Measurements from ENCODE around the gene FAM50B. TPM values are rescaled to one million over a fixed set of nuclear protein-coding genes. Genes with fewer than 3 reads are reported as not detected.

Gene FAM50B
- total RNA-seq, 1 experiment from 2014 or later, result 14.3 TPM

DNA sequence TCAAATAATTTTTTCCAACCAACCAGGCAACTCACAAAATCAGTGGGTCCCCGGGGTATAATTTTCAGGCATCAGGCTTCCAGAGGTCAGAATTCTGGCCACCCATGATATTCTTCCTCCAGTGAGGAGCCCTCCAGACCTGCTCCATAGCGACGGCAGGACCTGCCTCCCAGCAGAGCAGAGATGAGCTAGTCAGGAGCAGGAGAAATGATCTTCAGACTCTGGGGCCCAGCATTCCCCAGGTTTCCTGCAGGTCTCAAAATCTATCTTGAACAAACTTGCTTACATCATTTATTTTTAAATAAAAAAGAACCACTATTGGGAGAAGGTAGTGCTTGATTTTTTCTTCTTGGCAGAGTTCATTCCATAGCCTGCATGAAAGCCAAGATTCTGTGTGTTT lies 44.7 kb downstream of the FAM50B start:
- CTCF ChIA-PET, result no interaction called here
- no peak overlapping the region for H2AFZ ChIP-seq
- BruUV-seq (replicated peaks), result no TSS peak
- POLR2A ChIA-PET (ENCODE audit: unreplicated experiment), result interaction anchor here (0.8 kb wide), 1 partner anchor 32 kb away, joined by 4 read pairs; no protein-coding TSS in a partner anchor
- H3K9me2 ChIP-seq (ENCODE audit: insufficient read depth), result no peaks in the 10 kb centered on the region
- no peaks in the 10 kb centered on the region for H3K79me2 ChIP-seq (ENCODE audit: low read depth)
- no peaks in the 10 kb centered on the region for H3K9me3 ChIP-seq (ENCODE audit: insufficient read depth, low read depth)
- no peak overlapping the region for H3K4me3 ChIP-seq
- peaks cover under 1% of the 10 kb centered on the region; the same call in 1 of the 2 replicates for H3F3A ChIP-seq (ENCODE audit: insufficient read depth, low read depth)
- intact Hi-C loops (cut with micrococcal nuclease; ENCODE audit: unreplicated experiment), result no loop called here
- H4K20me1 ChIP-seq (ENCODE audit: insufficient read depth), result no peaks in the 10 kb centered on the region
- no peaks in the 10 kb centered on the region for H3K27me3 ChIP-seq (ENCODE audit: insufficient read depth, low read depth)
- no peak overlapping the region for H3K27ac ChIP-seq
- no peaks in the 10 kb centered on the region for H3K36me3 ChIP-seq (ENCODE audit: low read depth)
- TF ChIP-seq EZH2 (IDR thresholded peaks at IDR 0.05; ENCODE audit: low read depth) (no peak), CTCF (conservative IDR thresholded peaks at IDR 0.05) (no peak)
- DNase-seq, result no peak
- H3K4me2 ChIP-seq, result no peak overlapping the region
- peaks cover 8% of the 10 kb centered on the region for H3K4me1 ChIP-seq (replicated peaks; ENCODE audit: insufficient read depth)

GRCh38 chr6:3894590-3895311 lies 45.6 kb downstream of the FAM50B start:
- ChIA-PET CTCF (interaction anchor here (0.6 kb wide), 1 partner anchor 13 kb away, joined by 3 read pairs; no protein-coding TSS in a partner anchor), POLR2A (ENCODE audit: unreplicated experiment) (interaction anchor here (0.8 kb wide), 1 partner anchor 33 kb away, joined by 4 read pairs; no protein-coding TSS in a partner anchor)
- no peak for DNase-seq
- H3K4me1 ChIP-seq (replicated peaks; ENCODE audit: insufficient read depth), result peaks cover under 1% of the 10 kb centered on the region; the same call in 1 of the 2 replicates
- H3K79me2 ChIP-seq (ENCODE audit: low read depth), result no peaks in the 10 kb centered on the region
- no TSS peak for BruUV-seq (replicated peaks)
- H3K9me3 ChIP-seq (ENCODE audit: insufficient read depth, low read depth), result no peaks in the 10 kb centered on the region
- TF ChIP-seq CTCF (conservative IDR thresholded peaks at IDR 0.05) (no peak), EZH2 (IDR thresholded peaks at IDR 0.05; ENCODE audit: low read depth) (no peak)
- H3K4me3 ChIP-seq, result no peak overlapping the region
- no peaks in the 10 kb centered on the region for H3K36me3 ChIP-seq (ENCODE audit: low read depth)
- H4K20me1 ChIP-seq (ENCODE audit: insufficient read depth), result no peaks in the 10 kb centered on the region
- no peaks in the 10 kb centered on the region for H3F3A ChIP-seq (ENCODE audit: insufficient read depth, low read depth)
- H3K4me2 ChIP-seq, result no peak overlapping the region
- no peak overlapping the region for H3K27ac ChIP-seq
- no peaks in the 10 kb centered on the region for H3K27me3 ChIP-seq (ENCODE audit: insufficient read depth, low read depth)
- no peak overlapping the region for H2AFZ ChIP-seq
- intact Hi-C loops (cut with micrococcal nuclease; ENCODE audit: unreplicated experiment), result no loop called here
- H3K9me2 ChIP-seq (ENCODE audit: insufficient read depth), result no peaks in the 10 kb centered on the region

DNA sequence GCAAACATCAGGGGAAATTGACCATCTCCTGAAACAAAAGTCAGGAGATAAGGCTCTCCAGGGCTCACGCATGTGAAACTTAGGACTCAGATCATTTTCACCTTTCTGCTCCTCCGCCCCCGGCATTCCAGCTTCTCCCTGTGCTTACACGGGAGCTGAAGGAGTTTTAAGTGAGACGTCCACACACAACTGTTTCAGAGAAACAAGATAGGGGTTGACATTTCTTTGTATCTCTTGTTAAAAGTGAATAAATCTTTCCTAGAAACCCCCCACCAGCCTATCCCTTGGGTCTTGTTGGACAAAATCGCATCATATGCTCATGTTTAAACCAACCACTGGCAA lies 46.1 kb downstream of the FAM50B start:
- no peak for TF ChIP-seq EZH2 (IDR thresholded peaks at IDR 0.05; ENCODE audit: low read depth)
- TF ChIP-seq CTCF (conservative IDR thresholded peaks at IDR 0.05), result no peak
- H3K9me2 ChIP-seq (ENCODE audit: insufficient read depth), result no peaks in the 10 kb centered on the region
- H3K4me3 ChIP-seq, result no peak overlapping the region
- H3K79me2 ChIP-seq (ENCODE audit: low read depth), result no peaks in the 10 kb centered on the region
- H3K27me3 ChIP-seq (ENCODE audit: insufficient read depth, low read depth), result no peaks in the 10 kb centered on the region
- no peak overlapping the region for H2AFZ ChIP-seq
- POLR2A ChIA-PET (ENCODE audit: unreplicated experiment), result no interaction called here
- H3K27ac ChIP-seq, result no peak overlapping the region
- intact Hi-C loops (cut with micrococcal nuclease; ENCODE audit: unreplicated experiment), result no loop called here
- no peaks in the 10 kb centered on the region for H3K36me3 ChIP-seq (ENCODE audit: low read depth)
- peaks cover 6% of the 10 kb centered on the region for H3K4me1 ChIP-seq (replicated peaks; ENCODE audit: insufficient read depth)
- no peaks in the 10 kb centered on the region for H4K20me1 ChIP-seq (ENCODE audit: insufficient read depth)
- H3K9me3 ChIP-seq (ENCODE audit: insufficient read depth, low read depth), result no peaks in the 10 kb centered on the region
- no peaks in the 10 kb centered on the region for H3F3A ChIP-seq (ENCODE audit: insufficient read depth, low read depth)
- DNase-seq, result no peak
- BruUV-seq (replicated peaks), result no TSS peak
- CTCF ChIA-PET, result no interaction called here
- no peak overlapping the region for H3K4me2 ChIP-seq

Measured in PC-9 (cell line).